GM19468 (cell line): Measurements from ENCODE around the gene HELZ.
"Not testable (repeated sequence)": the region's sequence is repeated elsewhere in the genome, so short reads cannot be mapped to it uniquely, and the experiment has no call there.

ENCODE experiments used
- ATAC-seq: cut with Tn5 transposase; IDR thresholded peaks from one replicate; pipeline ENCODE4 v1.9.1; 2021; ENCODE audit warnings: mild to moderate bottlenecking, moderate library complexity, moderate number of reproducible peaks; ENCODE audit not compliant: unreplicated experiment; ENCODE audit errors: extremely low read depth

HELZ gene

GRCh38 chr17:67041941-67042899 is 202.8 kb downstream of the HELZ start:
- ATAC-seq, result no peak

DNA sequence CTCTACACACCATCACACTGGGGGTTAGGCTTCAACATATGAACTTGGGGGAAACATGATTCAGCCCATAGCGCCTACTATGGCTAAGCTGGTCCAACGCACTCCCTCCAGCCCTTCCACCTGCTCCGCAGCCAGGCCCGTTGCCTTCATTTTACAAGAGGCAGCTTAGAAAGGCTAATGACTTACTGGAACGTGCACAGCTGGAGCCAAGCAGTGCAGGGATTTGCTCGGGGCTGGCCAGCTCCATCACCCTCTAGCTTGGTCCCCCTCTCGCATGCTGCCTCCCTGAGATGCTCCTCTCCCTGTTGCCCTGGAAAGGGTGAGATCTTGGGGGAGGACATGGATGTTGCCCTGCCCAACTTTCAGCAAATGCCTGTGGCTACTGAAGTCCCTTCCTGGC is 203.5 kb downstream of the HELZ start:
- ATAC-seq, result no peak

DNA sequence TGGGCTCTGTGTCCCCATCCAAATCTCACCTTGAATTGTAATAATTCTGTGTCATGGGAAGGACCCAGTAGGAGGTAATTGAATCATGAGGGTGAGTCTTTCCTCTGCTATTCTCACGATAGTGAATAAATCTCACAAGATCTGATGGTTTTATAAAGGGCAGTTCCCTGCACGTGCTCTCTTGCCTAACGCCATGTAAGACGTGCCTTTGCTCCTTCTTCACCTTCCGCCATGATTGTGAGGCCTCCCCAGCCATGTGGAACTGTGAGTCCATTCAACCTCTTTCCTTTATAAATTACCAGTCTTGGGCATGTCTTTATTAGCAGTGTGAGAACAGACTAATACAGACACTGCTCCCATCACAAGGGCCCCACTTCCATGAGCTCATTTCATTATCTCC is 203.9 kb downstream of the HELZ start:
- not testable (repeated sequence) for ATAC-seq

GRCh38 chr17:67040652-67041051 is 204.3 kb downstream of the HELZ start:
- ATAC-seq, result no peak

GRCh38 chr17:67038861-67039365 is 206.1 kb downstream of the HELZ start:
- no peak for ATAC-seq

GRCh38 chr17:67035131-67036083 is 209.6 kb downstream of the HELZ start:
- no peak for ATAC-seq

- ATAC-seq, result no peak
Observed at GRCh38 chr17:67033613-67034012, 211.4 kb downstream of the HELZ start.

- ATAC-seq, result no peak
Observed at GRCh38 chr17:67032985-67033384, 212.0 kb downstream of the HELZ start.

GRCh38 chr17:67032382-67032781 is 212.6 kb downstream of the HELZ start:
- ATAC-seq, result no peak

GRCh38 chr17:67030641-67031040 is 214.4 kb downstream of the HELZ start:
- ATAC-seq, result no peak

DNA sequence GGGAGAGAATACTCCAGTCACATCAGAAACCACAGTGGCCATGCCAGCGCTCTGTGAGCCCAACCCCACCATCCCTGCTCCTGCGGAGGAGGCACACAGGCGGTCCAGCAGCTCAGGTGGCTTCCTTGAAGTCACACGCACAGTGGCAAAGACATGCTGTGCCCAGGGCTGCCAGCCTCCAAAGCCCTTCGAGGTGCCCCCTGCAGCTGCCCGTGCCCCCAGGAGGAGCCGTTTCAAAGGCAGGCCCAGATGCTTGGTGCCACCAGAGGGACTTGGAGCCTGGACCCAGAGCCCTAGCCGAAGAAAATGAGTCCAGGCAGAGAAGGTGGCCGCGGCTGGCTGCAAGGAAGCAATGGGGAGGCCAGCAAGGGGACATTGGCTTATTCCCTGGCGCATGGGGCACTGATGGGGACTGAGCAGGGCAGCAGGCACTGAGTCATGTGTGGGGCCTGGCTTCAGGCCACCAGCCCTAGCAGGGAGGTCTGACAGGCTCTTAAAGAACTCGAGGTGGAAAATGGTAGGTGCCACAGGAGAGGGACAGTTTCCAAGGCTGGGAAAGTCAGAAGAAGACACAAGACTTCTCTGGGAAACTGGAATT is 217.9 kb downstream of the HELZ start:
- ATAC-seq, result no peak

- ATAC-seq, result no peak
Observed at GRCh38 chr17:67026341-67026740, 218.7 kb downstream of the HELZ start.

- ATAC-seq, result no peak
Observed at GRCh38 chr17:67025216-67025792, 219.7 kb downstream of the HELZ start.

- ATAC-seq, result no peak
Observed at GRCh38 chr17:67024736-67025135, 220.3 kb downstream of the HELZ start.

DNA sequence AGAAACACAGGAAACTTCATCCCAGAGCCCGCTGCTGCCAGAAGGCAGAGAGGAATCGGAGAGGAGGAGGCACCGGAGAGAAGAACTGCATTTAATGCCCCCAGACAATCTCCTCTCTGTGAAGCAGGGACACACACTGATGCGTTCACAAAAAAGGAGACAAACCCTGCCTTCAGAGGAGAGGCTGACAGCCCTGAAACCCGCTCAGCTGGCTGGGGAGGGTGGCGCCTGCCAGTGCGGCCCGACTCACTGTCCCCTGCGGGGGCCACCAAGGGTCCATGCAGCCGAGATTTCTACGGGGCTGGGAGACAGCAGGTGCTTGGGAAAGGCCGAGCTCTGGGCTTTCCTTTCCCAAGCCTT is 222.6 kb downstream of the HELZ start:
- no peak for ATAC-seq

GRCh38 chr17:67021743-67022450 is 223.1 kb downstream of the HELZ start:
- ATAC-seq, result no peak

GRCh38 chr17:67021196-67021595 is 223.8 kb downstream of the HELZ start:
- ATAC-seq, result no peak
